IMR-90 (cell line): ENCODE data around the gene SEMA4D. TPM values are rescaled to one million over a fixed set of nuclear protein-coding genes. Genes with fewer than 3 reads are reported as not detected.

Source experiments
- ATAC-seq: fragments of 200-7000 bp; cut with Tn5 transposase; 2 replicates; pipeline ENCODE4 v1.9.1; 2020; ENCODE audit warnings: low read depth, mild to moderate bottlenecking, moderate library complexity
- BruUV-seq: library from RNA; stranded (reverse); fragments of 400-500 nt; replicated peaks from 2 replicates; lab custom pipeline; 2021; lab: Mats Ljungman, UMichigan
- CTCF ChIA-PET: fragments of 300-600 bp; formaldehyde crosslinking; extraction: SDS; loops from one replicate; lab custom pipeline; 2021; ENCODE audit warnings: antibody characterized with exemption; lab: Yijun Ruan, JAX
- POLR2A ChIA-PET: fragments of 300-600 bp; sonication (Branson Sonifier 250); formaldehyde crosslinking; loops from one replicate; lab custom pipeline; 2022; ENCODE audit warnings: antibody characterized with exemption; ENCODE audit not compliant: unreplicated experiment; lab: Charles Lee
- DNase-seq: peaks from one replicate; pipeline ENCODE4 v3.0.0; 2013
- H2AFZ ChIP-seq: replicated peaks from 2 replicates; pipeline ENCODE3; 2013; ENCODE audit warnings: low read length, mild to moderate bottlenecking; ENCODE audit not compliant: poor library complexity
- H2AK5ac ChIP-seq: 2 replicates; pipeline ENCODE4 v1.6.1; 2013; ENCODE audit warnings: low read depth, low read length, inconsistent platforms
- H2AK9ac ChIP-seq: replicated peaks from 2 replicates; pipeline ENCODE3; 2013; ENCODE audit warnings: mild to moderate bottlenecking, low read depth, low read length, moderate library complexity; ENCODE audit not compliant: poor library complexity
- H2BK120ac ChIP-seq: 2 replicates; pipeline ENCODE4 v1.6.1; 2013; ENCODE audit warnings: low read depth, low read length, inconsistent platforms
- H2BK15ac ChIP-seq: 3 replicates; pipeline ENCODE4 v1.6.1; 2013; ENCODE audit warnings: low read depth, low read length, inconsistent platforms
- H2BK20ac ChIP-seq: 2 replicates; pipeline ENCODE4 v1.6.1; 2013; ENCODE audit warnings: low read depth, mild to moderate bottlenecking, inconsistent platforms, low read length, moderate library complexity
- H2BK5ac ChIP-seq: 2 replicates; pipeline ENCODE4 v1.6.1; 2013; ENCODE audit warnings: mild to moderate bottlenecking, low read depth, low read length, inconsistent platforms; ENCODE audit not compliant: poor library complexity, severe bottlenecking
- H3K14ac ChIP-seq: replicated peaks from 2 replicates; pipeline ENCODE4 v1.6.1; 2013; ENCODE audit warnings: low read depth, low read length, inconsistent platforms
- H3K18ac ChIP-seq: 2 replicates; pipeline ENCODE4 v1.6.1; 2013; ENCODE audit warnings: low read depth, low read length, control low read depth
- H3K23ac ChIP-seq: 2 replicates; pipeline ENCODE4 v1.6.1; 2013; ENCODE audit warnings: low read depth, low read length, inconsistent platforms
- H3K27ac ChIP-seq: 2 replicates; pipeline ENCODE4 v1.5.1; 2013; ENCODE audit warnings: mild to moderate bottlenecking, control low read depth, low read length; ENCODE audit not compliant: insufficient read depth
- H3K27me3 ChIP-seq: 2 replicates; pipeline ENCODE4 v1.6.1; 2013; ENCODE audit warnings: low read length; ENCODE audit not compliant: control insufficient read depth, insufficient read depth
- H3K36me3 ChIP-seq: 2 replicates; pipeline ENCODE4 v1.6.1; 2013; ENCODE audit warnings: low read length, mixed read lengths; ENCODE audit not compliant: control insufficient read depth, insufficient read depth
- H3K4ac ChIP-seq: 2 replicates; pipeline ENCODE4 v1.6.1; 2013; ENCODE audit warnings: low read depth, low read length, inconsistent platforms
- H3K4me1 ChIP-seq: 2 replicates; pipeline ENCODE4 v1.6.1; 2013; ENCODE audit warnings: low read length, mixed read lengths; ENCODE audit not compliant: control insufficient read depth, insufficient read depth
- H3K4me2 ChIP-seq: 2 replicates; pipeline ENCODE4 v1.6.1; 2013; ENCODE audit warnings: low read depth, mild to moderate bottlenecking, control low read depth, low read length, moderate library complexity
- H3K4me3 ChIP-seq: 2 replicates; pipeline ENCODE4 v1.5.1; 2013; ENCODE audit warnings: low read depth, mild to moderate bottlenecking, control low read depth, low read length, moderate library complexity; ENCODE audit not compliant: insufficient read depth
- H3K56ac ChIP-seq: 2 replicates; pipeline ENCODE4 v1.6.1; 2013; ENCODE audit warnings: low read length, inconsistent platforms; ENCODE audit not compliant: insufficient read depth; ENCODE audit errors: extremely low read depth
- H3K79me1 ChIP-seq, 2 experiments: 2 replicates each; pipeline ENCODE4 v1.6.1; 2013; ENCODE audit warnings: low read length in 2 of 2, inconsistent platforms in 1 of 2, low read depth in 1 of 2
- H3K9ac ChIP-seq: 2 replicates; pipeline ENCODE4 v1.6.1; 2013; ENCODE audit warnings: low read depth, low read length, control low read depth
- H3K9me1 ChIP-seq: 2 replicates; pipeline ENCODE4 v1.6.1; 2013; ENCODE audit warnings: low read length, inconsistent platforms; ENCODE audit not compliant: insufficient read depth
- H3K9me3 ChIP-seq: 2 replicates; pipeline ENCODE4 v1.6.1; 2013; ENCODE audit warnings: low read length; ENCODE audit not compliant: control insufficient read depth, insufficient read depth
- H4K20me1 ChIP-seq: 2 replicates; pipeline ENCODE4 v1.6.1; 2013; ENCODE audit warnings: low read length, inconsistent platforms; ENCODE audit not compliant: insufficient read depth
- H4K5ac ChIP-seq: 2 replicates; pipeline ENCODE4 v1.6.1; 2013; ENCODE audit warnings: mild to moderate bottlenecking, low read depth, low read length, control low read depth
- H4K8ac ChIP-seq, 2 experiments: 2 replicates each; pipeline ENCODE4 v1.6.1; 2013; ENCODE audit warnings: low read depth in 2 of 2, low read length in 2 of 2, control low read depth in 1 of 2, inconsistent platforms in 1 of 2
- H4K91ac ChIP-seq: 2 replicates; pipeline ENCODE4 v1.6.1; 2013; ENCODE audit warnings: low read depth, low read length, inconsistent platforms; ENCODE audit not compliant: insufficient read depth
- BHLHE40 ChIP-seq: fragments of 150-350 bp; IDR thresholded peaks from 2 replicates; pipeline ENCODE4 v1.6.1; 2016; ENCODE audit warnings: mild to moderate bottlenecking, low read depth, low read length
- CTCF ChIP-seq: conservative IDR thresholded peaks from 2 replicates; pipeline ENCODE4 v1.5.1; 2012; ENCODE audit warnings: mild to moderate bottlenecking, low read depth, low read length, improper control_type of control experiment
- MAFK ChIP-seq: IDR thresholded peaks from 2 replicates; pipeline ENCODE4 v1.6.1; 2012; ENCODE audit warnings: low read depth, low read length, improper control_type of control experiment
- POLR2A ChIP-seq: IDR thresholded peaks from 2 replicates; pipeline ENCODE4 v1.6.1; 2012; ENCODE audit warnings: mild to moderate bottlenecking, low read depth, low read length
- RAD21 ChIP-seq: IDR thresholded peaks from 2 replicates; pipeline ENCODE4 v1.6.1; 2012; ENCODE audit warnings: low read length, improper control_type of control experiment
- RCOR1 ChIP-seq: IDR thresholded peaks from 2 replicates; pipeline ENCODE4 v1.6.1; 2012; ENCODE audit warnings: mild to moderate bottlenecking, low read length, improper control_type of control experiment; ENCODE audit not compliant: insufficient replicate concordance
- WGBS, 2 experiments: methylation state at CpG; one replicate each; pipeline versions ENCODE4 v1.1.5 to v1.1.7; 2013; ENCODE audit warnings: missing lambda C conversion rate in 2 of 2; ENCODE audit not compliant: insufficient read length in 1 of 2; ENCODE audit errors: extremely low coverage in 2 of 2; 5-methylcytosine and 5-hydroxymethylcytosine counted together
- dilution Hi-C: fragments of 300-500 bp; cut with HindIII; formaldehyde crosslinking; loops from one replicate; pipeline ENCODE4 v1.14.3; 2018; ENCODE audit warnings: low sequenced_read_pairs; ENCODE audit not compliant: unreplicated experiment
- in situ Hi-C: fragments of 300-500 bp; cut with MboI; formaldehyde crosslinking; loops from 3 replicates; pipeline ENCODE4 v1.14.3; 2019; ENCODE audit warnings: low sequenced_read_pairs, inconsistent platforms, mixed read lengths
- intact Hi-C: fragments of 100-400 bp; cut with micrococcal nuclease; formaldehyde crosslinking; loops from 2 replicates; pipeline ENCODE4 v1.10.0; 2022
- polyA plus RNA-seq, 3 experiments: library from polyadenylated mRNA; depleted of rRNA; stranded (reverse); fragments of >200 nt; gene quantifications; 2 replicates each; pipeline ENCODE4 v1.2.3, GENCODE V29; 2012; ENCODE audit warnings: low replicate concordance in 1 of 3
- total RNA-seq: library from RNA; depleted of rRNA; stranded (reverse); fragments of >200 nt; gene quantifications from 2 replicates; pipeline ENCODE4 v1.2.3, GENCODE V29; 2012

SEMA4D gene
- total and polyA plus RNA-seq, 2 of the 4 experiments (the other 2 are of a cell fraction): 0.90 to 1.5 TPM

- H4K91ac ChIP-seq: no peak overlapping the region
- intact Hi-C loops (no loop called here), dilution Hi-C loops (no loop called here), in situ Hi-C loops (no loop called here)
- no peaks in the 10 kb centered on the region for H3K9me3 ChIP-seq
- DNase-seq (no peak), ATAC-seq (no peak)
- H3K36me3 ChIP-seq: peaks cover 5% of the 10 kb centered on the region
- no peak overlapping the region for H3K27ac ChIP-seq
- no peak overlapping the region for H3K9ac ChIP-seq
- no peak overlapping the region for H3K23ac ChIP-seq
- no peak overlapping the region for H3K4me2 ChIP-seq
- H3K14ac ChIP-seq: no peak overlapping the region
- H2BK20ac ChIP-seq: no peak overlapping the region
- H3K79me1 ChIP-seq: no peaks in the 10 kb centered on the region
- no peak overlapping the region; the same call in 1 of the 2 replicates for H2AK5ac ChIP-seq
- H2AK9ac ChIP-seq: peak overlapping the region; percentile 42
- ChIA-PET CTCF (no interaction called here), POLR2A (no interaction called here)
- no peak overlapping the region for H2BK15ac ChIP-seq
- H3K27me3 ChIP-seq: no peaks in the 10 kb centered on the region
- H4K20me1 ChIP-seq: no peaks in the 10 kb centered on the region
- no peak overlapping the region for H4K8ac ChIP-seq
- H3K56ac ChIP-seq: no peak overlapping the region
- H3K9me1 ChIP-seq: peaks cover 14% of the 10 kb centered on the region
- no peaks in the 10 kb centered on the region for H3K4me1 ChIP-seq
- 80% methylated on average over 2 of the region's 14 CpGs; no CpG with 5 or more reads in 1 of the 2 experiments for WGBS, 2 experiments
- BruUV-seq: no TSS peak
- H3K4ac ChIP-seq: no peak overlapping the region
- no peak overlapping the region for H2BK120ac ChIP-seq
- H2AFZ ChIP-seq: no peak overlapping the region
- no peak overlapping the region for H2BK5ac ChIP-seq
- no peak overlapping the region for H3K18ac ChIP-seq
- H4K5ac ChIP-seq: no peak overlapping the region
- H3K4me3 ChIP-seq: no peak overlapping the region
- TF ChIP-seq RAD21 (no peak), POLR2A (no peak), MAFK (no peak), RCOR1 (no peak), CTCF (no peak), BHLHE40 (no peak)
These were observed 130.0 kb downstream of the SEMA4D start for GRCh38 chr9:89367726-89368437.
